Peyer's patch (tissue), 4 donors: Measurements from ENCODE around the gene FPR3.

Experiments used
- CTCF ChIP-seq, 6 experiments: fragments of 450-650 bp in 4 of 6; fragments of 200-600 bp in 2 of 6; sonication (generic) in 1 of 6; IDR thresholded peaks; one replicate each; pipeline ENCODE4 v1.5.1; 2017 to 2019; ENCODE audit warnings: antibody characterized with exemption in 6 of 6, mild to moderate bottlenecking in 3 of 6, moderate library complexity in 1 of 6
- POLR2A ChIP-seq, 2 donors: fragments of 450-650 bp; IDR thresholded peaks; one replicate each; pipeline ENCODE4 v1.5.1; 2017; ENCODE audit warnings: antibody characterized with exemption in 2 of 2, mild to moderate bottlenecking in 2 of 2, moderate library complexity in 2 of 2

- TF ChIP-seq CTCF (IDR thresholded peaks at IDR 0.05) (no peak), POLR2A (IDR thresholded peaks at IDR 0.05) (no peak)
These were observed 4.2 kb downstream of the FPR3 start for GRCh38 chr19:51799034-51799773.
